SH-SY5Y (cell line): ENCODE results near the gene CRTAC1.

Experiments used
- GATA2 ChIP-seq: IDR thresholded peaks from 2 replicates; pipeline ENCODE4 v1.6.1; 2011; ENCODE audit warnings: mild to moderate bottlenecking, low read depth, low read length
- GATA3 ChIP-seq: IDR thresholded peaks from 2 replicates; pipeline ENCODE4 v1.6.1; 2011; ENCODE audit warnings: low read depth, mild to moderate bottlenecking, low read length, moderate library complexity

The CRTAC1 gene

DNA sequence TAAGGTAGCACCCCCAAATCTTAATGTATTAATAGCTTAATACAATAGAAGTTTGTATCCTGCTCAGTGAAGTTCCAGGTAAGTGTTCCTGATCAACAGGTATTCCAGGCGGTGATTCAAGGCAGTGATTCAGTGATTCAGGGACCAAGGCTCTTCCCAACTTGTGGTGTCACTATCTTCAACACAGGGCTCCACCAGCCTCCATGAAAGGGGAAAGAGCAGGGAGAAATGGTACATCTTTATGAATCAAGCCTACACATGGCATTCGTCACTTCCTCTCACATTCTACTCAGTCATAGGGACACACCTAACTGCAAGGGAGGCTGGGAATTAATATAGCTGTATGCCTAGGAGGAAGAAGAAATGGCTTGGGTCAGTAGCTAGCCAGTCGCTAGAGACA is 175.7 kb downstream of the CRTAC1 start:
- no peak for TF ChIP-seq GATA3
- no peak for TF ChIP-seq GATA2

DNA sequence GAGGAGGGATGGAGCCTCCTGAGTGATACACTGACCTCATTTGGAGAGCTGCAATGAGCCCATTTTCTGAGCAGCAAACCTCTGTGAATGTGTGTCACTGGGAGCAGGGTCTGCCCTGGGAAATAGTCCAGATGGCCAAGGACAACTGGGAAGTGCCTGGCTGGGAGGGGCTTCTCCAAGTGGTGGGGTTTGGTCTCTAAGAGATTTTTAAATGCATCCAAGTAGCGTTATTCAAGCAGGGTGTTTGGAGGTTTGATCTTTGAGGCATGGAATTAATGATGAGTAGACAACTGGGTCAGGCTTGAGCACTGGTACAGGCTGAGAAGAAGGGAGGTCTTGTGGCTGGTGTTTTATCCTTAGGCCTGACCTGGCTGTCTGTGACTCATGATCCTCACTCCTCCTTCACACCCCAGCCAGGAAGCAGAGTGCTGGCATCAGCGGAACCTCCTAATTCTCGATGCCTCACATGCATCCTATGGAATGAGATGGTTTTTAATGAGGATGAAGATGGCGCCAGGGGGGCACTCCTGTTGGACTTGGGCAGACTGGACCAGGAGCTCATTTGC is 177.5 kb downstream of the CRTAC1 start:
- TF ChIP-seq GATA2 (no peak), GATA3 (no peak)

DNA sequence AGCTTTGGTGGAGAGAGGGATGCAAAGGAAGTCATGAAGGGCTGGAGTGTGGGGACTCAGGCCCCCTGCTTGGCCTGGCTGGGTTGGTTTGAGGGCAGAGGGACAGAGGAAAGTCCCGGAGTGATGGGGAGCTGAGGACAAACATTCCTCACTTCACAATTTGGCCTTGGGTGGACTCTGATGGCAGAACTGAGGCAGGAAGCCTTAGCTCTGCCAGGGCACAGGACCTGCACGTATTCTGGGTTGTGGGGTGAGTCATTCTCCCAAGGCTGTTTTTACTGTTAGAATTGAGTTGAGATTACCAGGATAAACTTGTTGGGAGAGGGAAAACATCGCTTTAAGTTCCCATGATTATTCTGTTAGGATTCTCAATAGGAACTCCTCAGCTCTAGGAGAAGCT is 178.1 kb downstream of the CRTAC1 start:
- no peak for TF ChIP-seq GATA3
- no peak for TF ChIP-seq GATA2

DNA sequence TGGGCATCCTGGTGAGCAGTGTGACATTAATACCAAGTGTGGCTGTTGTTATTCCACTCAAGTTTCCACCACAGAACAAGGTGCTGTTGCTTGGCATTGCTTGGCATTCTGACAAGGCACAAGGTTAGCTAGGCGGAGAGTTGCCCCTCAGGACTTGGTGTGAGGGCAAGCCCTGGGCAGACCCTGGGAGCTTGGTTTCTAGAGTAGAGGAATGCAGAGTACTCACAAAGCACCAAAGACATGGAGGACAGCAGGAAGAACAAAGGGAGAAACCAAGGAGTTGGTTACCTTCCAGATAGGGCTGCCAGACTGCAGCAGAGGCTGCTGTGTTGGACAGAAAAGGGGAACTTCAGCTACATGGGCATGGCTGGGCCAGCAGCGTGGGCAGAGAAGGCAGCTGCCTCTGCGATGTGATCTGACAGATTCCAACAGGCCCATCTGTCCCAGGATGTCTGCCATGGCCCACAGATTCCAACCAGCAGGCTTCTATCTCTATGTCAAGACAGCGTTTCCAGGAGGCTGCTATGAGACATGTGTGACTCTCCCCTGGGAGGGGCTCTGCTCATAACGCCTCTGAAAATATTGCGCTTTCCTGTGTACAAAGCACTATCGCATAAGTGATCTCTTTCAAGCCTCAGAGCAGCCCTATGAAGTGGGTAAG is 178.9 kb downstream of the CRTAC1 start:
- TF ChIP-seq GATA2 (no peak), GATA3 (no peak)

DNA sequence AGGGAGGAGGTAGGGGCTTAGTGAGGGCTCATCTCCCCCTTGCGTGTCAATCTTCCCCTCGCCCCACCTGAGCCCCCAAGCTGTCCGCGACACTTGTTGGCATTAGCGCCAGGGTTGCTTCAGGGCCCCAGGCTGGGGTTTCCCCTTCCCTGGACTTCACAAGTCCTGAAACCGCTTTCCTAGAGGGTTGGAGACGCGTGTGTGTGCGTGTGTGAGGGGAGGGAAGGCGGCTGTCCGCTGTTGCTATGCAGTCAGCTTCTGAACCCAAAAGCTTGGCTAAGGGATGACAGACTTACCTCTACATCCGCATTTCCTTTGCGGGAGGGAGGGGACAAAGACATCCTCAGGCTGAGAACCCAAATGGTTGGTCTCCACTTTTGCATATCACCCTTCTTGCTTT is 180.0 kb downstream of the CRTAC1 start:
- TF ChIP-seq GATA3 (no peak), GATA2 (no peak)

DNA sequence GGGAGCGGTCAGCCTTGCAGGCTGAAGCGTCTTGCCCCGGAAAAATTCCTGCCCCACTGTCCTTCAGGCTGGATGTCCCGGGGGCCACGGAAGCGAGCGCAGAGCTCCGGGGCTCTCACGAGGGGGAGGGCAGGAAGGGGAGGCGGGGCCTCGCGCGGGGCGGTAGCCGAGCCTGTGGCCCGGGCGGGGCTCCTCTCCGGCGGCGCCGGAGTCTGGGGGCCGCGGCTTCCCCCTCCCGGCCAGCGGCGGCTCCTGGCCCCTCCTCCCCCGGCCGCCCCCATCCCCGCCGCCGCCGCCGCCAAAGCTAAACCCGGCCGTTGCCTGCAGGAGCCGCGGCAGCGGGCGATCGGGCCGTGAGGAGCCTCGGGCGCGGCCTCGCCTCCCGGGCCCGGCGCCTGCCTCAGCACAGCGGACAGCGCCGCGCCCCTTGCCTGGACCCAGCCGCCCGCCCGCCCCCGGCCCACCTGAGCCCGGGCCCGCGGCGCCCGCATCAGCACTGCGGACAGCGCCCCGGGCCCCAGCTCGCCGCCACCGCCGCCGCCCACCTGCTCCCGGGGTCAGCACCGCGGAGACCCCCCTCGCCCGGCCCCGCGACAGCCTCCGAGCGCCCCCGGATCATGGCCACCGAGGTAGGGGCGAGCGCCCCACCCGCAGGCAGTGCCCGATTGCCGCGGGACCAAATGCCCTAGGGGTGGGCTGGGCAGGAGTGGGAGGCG is 180.6 kb downstream of the CRTAC1 start, which contains the start of gene GOLGA7B:
GOLGA7B (plus strand) TSS at position 157 of the 716 bp plus-strand sequence; CDS start at position 618, 461 bp downstream.
- no peak for TF ChIP-seq GATA3
- TF ChIP-seq GATA2: no peak

DNA sequence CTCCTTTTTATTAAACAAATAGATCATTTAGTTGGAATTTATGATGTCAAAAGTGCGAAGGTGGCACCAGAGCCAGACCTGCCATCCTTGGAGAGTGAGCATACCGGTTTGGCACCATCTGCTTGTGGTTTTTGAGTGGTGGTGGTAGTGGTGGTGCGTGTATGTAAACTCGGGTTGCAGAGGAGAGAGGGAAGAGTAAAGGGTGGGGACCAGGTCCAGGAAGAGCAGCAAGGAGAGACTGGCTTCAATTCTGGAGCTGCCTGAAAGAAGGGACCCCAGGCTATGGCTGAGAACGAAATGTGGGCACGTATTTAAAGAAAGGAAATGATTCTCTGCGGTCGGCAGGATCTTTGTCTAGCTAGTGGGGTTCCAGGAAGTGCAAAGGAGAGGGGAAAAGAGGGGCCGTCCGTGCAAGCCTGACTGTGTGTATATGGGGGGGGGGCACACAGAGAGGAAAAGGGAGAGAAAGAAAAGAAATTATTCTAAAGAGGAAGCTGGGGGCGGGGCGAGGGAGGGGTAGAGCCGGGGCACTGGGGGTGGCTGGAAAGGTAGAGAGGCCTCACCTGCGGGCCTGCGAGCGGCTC is 181.2 kb downstream of the CRTAC1 start:
- TF ChIP-seq GATA2 (no peak), GATA3 (no peak)

DNA sequence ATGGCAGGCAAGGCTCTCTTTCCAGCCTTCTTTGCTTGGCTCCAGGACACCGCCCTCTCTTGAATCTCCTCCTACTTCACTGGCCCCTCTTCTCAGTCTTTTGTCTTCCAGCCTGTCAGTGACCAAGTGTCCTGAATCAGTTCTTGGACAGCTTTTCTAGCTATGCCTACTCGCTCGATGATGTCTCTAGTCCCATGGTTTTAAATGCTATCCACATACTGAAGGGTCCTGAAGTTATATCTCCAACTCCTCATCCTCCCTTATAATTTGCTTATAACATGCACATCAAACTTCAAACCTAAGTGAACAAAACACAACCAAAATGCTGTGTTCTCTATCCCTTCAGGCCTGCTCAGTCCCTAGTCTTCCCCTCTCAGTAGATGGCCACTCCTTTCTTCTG is 185.7 kb downstream of the CRTAC1 start:
- TF ChIP-seq GATA2: no peak
- TF ChIP-seq GATA3: no peak

DNA sequence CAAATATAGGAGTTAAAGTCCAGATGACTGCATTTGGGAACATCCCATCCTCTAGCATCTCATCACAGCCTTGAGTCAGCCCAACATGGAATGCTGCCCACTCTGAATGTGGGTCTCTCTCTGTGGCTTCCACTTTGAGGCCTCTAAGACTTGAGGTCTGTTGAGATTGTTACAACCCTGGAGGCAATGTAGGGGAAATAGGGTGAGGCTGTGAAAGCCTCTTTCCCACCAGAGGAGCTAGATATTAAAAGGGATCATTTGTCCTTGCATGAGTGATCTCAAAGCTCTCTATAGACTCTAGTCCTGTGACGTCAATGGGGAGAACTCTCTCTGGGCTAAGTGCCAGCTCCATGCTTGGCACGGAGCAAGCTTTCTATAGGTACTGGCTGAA is 187.1 kb downstream of the CRTAC1 start:
- TF ChIP-seq GATA2 (no peak; the same call in 1 of the 2 replicates), GATA3 (no peak)

DNA sequence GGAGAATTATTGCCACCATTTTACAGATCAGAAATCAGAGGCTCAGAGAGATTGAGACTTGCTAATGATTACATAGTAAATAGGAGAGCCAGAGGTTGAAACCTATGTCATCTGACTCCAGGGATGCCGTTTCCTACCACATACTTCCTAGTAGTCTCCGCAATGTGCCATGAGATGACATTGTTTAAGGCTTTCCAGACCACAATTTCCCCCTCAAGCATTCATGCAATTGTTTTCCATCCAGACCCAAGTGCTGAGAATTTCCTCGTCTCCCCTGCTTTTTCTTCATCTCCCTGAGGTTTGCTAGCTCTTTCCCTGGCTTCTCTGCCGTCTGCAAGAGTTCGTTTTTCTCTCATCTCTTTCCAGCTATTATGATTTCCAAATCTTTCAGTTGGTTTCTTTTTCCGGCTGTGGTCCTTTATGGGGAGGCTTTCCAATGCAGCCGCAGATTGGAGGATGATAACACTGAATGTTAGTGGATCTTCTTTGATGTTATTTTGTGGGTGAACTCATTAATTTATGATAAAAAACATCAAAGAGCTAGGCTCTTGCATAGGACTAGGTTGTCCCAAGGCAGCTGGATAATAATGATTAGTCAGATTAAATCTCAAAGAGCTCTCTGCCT is 187.7 kb downstream of the CRTAC1 start:
- peak; percentile 66; the same call in 1 of the 2 replicates for TF ChIP-seq GATA2
- TF ChIP-seq GATA3: peak; percentile 65

DNA sequence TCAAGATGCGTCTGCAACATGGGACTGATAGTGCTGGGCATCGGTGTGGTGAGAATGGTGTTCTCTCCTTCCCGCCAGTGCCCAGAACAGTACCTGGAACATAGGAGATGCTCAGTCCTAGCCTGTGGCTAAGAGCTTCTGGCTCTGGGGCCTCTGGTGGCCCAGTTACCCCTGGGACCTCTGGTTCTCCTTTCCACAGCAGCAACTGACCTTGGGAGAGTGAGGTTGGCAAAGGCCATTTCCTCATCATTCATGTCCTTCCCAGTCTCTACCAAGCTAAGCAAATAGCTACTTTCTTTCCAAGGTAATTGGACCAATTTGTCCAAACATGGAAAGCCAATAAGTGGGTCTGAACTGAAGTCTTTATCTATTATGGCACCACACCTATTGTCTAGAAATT is 192.3 kb downstream of the CRTAC1 start:
- TF ChIP-seq GATA2 (no peak), GATA3 (no peak)

DNA sequence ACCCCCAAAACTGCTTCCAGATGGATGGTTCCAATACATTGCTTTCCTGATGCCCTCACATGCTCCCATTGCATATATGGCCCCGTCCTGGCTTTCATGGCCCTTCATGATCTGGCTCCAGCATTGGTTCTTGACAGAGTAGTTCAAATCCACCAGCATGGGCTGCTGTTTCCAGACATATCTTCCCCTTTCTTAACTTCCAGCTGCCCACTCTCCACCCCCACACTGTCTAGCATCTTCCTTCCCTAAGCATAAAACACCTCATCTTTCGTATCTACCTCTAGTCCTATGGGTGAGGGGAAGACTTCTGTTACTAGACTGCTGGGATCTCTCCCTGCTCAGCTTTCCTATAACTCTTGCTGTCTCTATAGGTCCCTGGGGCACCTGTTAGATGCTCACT is 194.0 kb downstream of the CRTAC1 start:
- TF ChIP-seq GATA2 (no peak), GATA3 (no peak)

DNA sequence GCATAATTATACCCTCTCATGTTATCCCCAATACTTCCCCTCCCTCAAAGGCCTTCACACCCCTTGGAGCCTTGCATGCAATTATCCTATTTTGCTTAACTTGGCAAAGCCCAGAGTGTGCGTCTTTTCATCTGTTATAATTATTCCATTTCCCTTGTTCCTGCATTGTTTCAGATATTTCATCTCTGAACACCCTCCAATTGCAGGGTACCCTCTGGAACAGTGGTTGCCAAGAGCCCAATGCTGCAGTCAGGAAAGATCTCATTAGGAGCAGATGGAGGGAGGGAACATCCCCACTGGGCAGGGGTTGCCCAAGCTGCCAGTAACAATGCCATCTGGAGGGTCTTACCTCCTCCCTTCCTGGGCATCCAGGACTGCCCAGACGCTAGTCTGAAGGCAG is 199.2 kb downstream of the CRTAC1 start:
- TF ChIP-seq GATA2 (no peak), GATA3 (no peak)

DNA sequence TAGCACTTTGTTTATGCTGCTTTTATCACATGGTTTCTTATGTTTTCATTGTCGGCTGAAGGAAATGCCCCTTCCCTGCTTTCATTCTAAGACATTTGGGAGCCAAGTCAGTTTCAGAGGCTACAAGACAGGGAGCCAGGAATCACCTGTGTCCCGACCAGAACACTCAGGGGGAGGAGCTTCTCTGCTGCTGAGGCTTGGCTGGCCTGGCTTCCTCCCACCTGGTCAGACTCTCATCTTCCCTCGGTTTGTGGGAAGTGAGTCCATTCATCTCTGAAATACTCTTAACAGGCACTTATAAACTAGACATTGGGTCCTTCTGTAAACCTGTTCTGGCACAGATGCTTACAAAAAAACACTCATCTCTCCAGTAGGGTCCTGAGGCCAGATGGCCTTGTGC is 200.4 kb downstream of the CRTAC1 start:
- no peak for TF ChIP-seq GATA3
- TF ChIP-seq GATA2: no peak
